SK-N-SH treated with all-trans-retinoic acid at 6 μM for 48 hours (cell line): ENCODE data around the gene OR2B2.

Experiments used
- ATAC-seq: fragments of 200-7000 bp; cut with Tn5 transposase; 3 replicates; pipeline ENCODE4 v1.9.1; 2020; ENCODE audit warnings: mild to moderate bottlenecking, moderate library complexity
- ARNTL ChIP-seq: fragments of 450-650 bp; formaldehyde crosslinking; IDR thresholded peaks from 2 replicates; pipeline ENCODE4 v1.5.0; 2020; ENCODE audit warnings: low read depth, mild to moderate bottlenecking, moderate library complexity, borderline replicate concordance
- CSDC2 ChIP-seq: fragments of 250-450 bp; sonication (Bioruptor Pico); IDR thresholded peaks from 2 replicates; pipeline ENCODE4 v1.5.0; 2020; ENCODE audit warnings: mild to moderate bottlenecking, moderate library complexity
- ESRRG ChIP-seq: fragments of 250-450 bp; sonication (Bioruptor Pico); IDR thresholded peaks from 2 replicates; pipeline ENCODE4 v1.6.1; 2021; ENCODE audit warnings: mild to moderate bottlenecking
- GLIS3 ChIP-seq: fragments of 250-450 bp; sonication (Bioruptor Pico); IDR thresholded peaks from 2 replicates; pipeline ENCODE4 v1.5.0; 2020; ENCODE audit warnings: mild to moderate bottlenecking, moderate library complexity
- ISL1 ChIP-seq: fragments of 250-450 bp; sonication (Bioruptor Pico); IDR thresholded peaks from 2 replicates; pipeline ENCODE4 v2.1.2; 2022; ENCODE audit warnings: mild to moderate bottlenecking, moderate library complexity
- OSR1 ChIP-seq: fragments of 250-450 bp; sonication (Bioruptor Pico); IDR thresholded peaks from 2 replicates; pipeline ENCODE4 v1.8.0; 2022; ENCODE audit warnings: moderate library complexity, mild to moderate bottlenecking, inconsistent platforms
- PPARA ChIP-seq: fragments of 250-450 bp; sonication (Bioruptor Pico); IDR thresholded peaks from 2 replicates; pipeline ENCODE4 v1.5.0; 2020; ENCODE audit warnings: mild to moderate bottlenecking, borderline replicate concordance
- RARB ChIP-seq: fragments of 250-450 bp; sonication (Bioruptor Pico); IDR thresholded peaks from 2 replicates; pipeline ENCODE4 v1.8.0; 2021; ENCODE audit warnings: mild to moderate bottlenecking, moderate library complexity
- TCF4 ChIP-seq: fragments of 250-450 bp; sonication (Bioruptor Pico); IDR thresholded peaks from 2 replicates; pipeline ENCODE4 v1.8.0; 2021; ENCODE audit warnings: mild to moderate bottlenecking, moderate library complexity, borderline replicate concordance
- ZC3H10 ChIP-seq: fragments of 250-450 bp; sonication (Bioruptor Pico); IDR thresholded peaks from 2 replicates; pipeline ENCODE4 v1.5.1; 2021; ENCODE audit warnings: mild to moderate bottlenecking, moderate library complexity
- ZFP30 ChIP-seq: fragments of 450-650 bp; formaldehyde crosslinking; IDR thresholded peaks from 2 replicates; pipeline ENCODE4 v1.5.0; 2022; ENCODE audit warnings: mild to moderate bottlenecking, moderate library complexity
- ZNF565 ChIP-seq: fragments of 450-650 bp; formaldehyde crosslinking; conservative IDR thresholded peaks from 2 replicates; pipeline ENCODE4 v1.5.0; 2020; ENCODE audit warnings: low read depth, mild to moderate bottlenecking, moderate library complexity
- ZNF8 ChIP-seq: fragments of 450-650 bp; formaldehyde crosslinking; IDR thresholded peaks from 2 replicates; pipeline ENCODE4 v1.5.0; 2020; ENCODE audit warnings: mild to moderate bottlenecking, moderate library complexity
- TF ChIP-seq, protein P1 (sequence below): fragments of 250-450 bp; sonication (Bioruptor Pico); IDR thresholded peaks from 2 replicates; pipeline ENCODE4 v1.8.0; 2020; ENCODE audit warnings: mild to moderate bottlenecking, moderate library complexity, borderline replicate concordance
- TF ChIP-seq, protein P2 (sequence below): fragments of 250-450 bp; sonication (Bioruptor Pico); IDR thresholded peaks from 2 replicates; pipeline ENCODE4 v1.8.0; 2021; ENCODE audit warnings: low read depth, mild to moderate bottlenecking, moderate library complexity, borderline replicate concordance
- TF ChIP-seq, protein P3 (sequence below): fragments of 250-450 bp; sonication (Bioruptor Pico); IDR thresholded peaks from 2 replicates; pipeline ENCODE4 v1.5.1; 2021; ENCODE audit warnings: mild to moderate bottlenecking, moderate library complexity
- TF ChIP-seq, protein P4 (sequence below): fragments of 250-450 bp; sonication (Bioruptor Pico); IDR thresholded peaks from 2 replicates; pipeline ENCODE4 v1.5.0; 2020; ENCODE audit warnings: mild to moderate bottlenecking, moderate library complexity
- TF ChIP-seq, protein P5 (sequence below): fragments of 250-450 bp; sonication (Bioruptor Pico); IDR thresholded peaks from 2 replicates; pipeline ENCODE4 v1.5.1; 2020; ENCODE audit warnings: low read depth, mild to moderate bottlenecking, moderate library complexity

OR2B2 gene

DNA sequence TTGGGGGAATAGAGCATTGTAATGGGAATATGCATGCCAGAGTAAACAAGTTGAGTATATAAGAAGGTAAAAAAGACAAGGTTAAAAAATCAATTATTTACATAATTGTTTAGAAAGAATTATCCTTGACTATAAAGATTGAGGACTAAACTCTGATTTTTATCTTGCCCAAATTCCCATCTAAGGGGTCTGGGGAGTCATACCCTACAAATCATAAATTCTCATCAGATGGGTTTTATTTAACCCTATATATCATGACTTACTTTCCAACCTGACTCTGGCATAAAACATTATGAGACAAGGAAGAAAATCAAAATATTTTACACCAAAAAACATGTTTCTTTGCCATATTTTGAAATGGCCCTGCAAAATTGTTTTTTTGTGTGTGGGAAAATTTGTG is 12.7 kb downstream of the OR2B2 start:
- no peak for TF ChIP-seq ZFP30 (CRISPR knock-in tag)
- TF ChIP-seq CSDC2 (CRISPR knock-in tag): no peak
- TF ChIP-seq ISL1 (CRISPR knock-in tag): no peak
- TF ChIP-seq PPARA: no peak
- TF ChIP-seq, protein P1, sequence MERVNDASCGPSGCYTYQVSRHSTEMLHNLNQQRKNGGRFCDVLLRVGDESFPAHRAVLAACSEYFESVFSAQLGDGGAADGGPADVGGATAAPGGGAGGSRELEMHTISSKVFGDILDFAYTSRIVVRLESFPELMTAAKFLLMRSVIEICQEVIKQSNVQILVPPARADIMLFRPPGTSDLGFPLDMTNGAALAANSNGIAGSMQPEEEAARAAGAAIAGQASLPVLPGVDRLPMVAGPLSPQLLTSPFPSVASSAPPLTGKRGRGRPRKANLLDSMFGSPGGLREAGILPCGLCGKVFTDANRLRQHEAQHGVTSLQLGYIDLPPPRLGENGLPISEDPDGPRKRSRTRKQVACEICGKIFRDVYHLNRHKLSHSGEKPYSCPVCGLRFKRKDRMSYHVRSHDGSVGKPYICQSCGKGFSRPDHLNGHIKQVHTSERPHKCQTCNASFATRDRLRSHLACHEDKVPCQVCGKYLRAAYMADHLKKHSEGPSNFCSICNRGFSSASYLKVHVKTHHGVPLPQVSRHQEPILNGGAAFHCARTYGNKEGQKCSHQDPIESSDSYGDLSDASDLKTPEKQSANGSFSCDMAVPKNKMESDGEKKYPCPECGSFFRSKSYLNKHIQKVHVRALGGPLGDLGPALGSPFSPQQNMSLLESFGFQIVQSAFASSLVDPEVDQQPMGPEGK: no peak
- no peak for TF ChIP-seq ZC3H10 (CRISPR knock-in tag)
- no peak for TF ChIP-seq TCF4 (CRISPR knock-in tag)
- TF ChIP-seq ESRRG: no peak
- TF ChIP-seq, protein P2, sequence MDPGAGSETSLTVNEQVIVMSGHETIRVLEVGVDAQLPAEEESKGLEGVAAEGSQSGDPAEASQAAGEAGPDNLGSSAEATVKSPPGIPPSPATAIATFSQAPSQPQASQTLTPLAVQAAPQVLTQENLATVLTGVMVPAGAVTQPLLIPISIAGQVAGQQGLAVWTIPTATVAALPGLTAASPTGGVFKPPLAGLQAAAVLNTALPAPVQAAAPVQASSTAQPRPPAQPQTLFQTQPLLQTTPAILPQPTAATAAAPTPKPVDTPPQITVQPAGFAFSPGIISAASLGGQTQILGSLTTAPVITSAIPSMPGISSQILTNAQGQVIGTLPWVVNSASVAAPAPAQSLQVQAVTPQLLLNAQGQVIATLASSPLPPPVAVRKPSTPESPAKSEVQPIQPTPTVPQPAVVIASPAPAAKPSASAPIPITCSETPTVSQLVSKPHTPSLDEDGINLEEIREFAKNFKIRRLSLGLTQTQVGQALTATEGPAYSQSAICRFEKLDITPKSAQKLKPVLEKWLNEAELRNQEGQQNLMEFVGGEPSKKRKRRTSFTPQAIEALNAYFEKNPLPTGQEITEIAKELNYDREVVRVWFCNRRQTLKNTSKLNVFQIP (CRISPR knock-in tag): no peak
- no peak for TF ChIP-seq ARNTL
- TF ChIP-seq RARB (CRISPR knock-in tag): no peak
- TF ChIP-seq, protein P3, sequence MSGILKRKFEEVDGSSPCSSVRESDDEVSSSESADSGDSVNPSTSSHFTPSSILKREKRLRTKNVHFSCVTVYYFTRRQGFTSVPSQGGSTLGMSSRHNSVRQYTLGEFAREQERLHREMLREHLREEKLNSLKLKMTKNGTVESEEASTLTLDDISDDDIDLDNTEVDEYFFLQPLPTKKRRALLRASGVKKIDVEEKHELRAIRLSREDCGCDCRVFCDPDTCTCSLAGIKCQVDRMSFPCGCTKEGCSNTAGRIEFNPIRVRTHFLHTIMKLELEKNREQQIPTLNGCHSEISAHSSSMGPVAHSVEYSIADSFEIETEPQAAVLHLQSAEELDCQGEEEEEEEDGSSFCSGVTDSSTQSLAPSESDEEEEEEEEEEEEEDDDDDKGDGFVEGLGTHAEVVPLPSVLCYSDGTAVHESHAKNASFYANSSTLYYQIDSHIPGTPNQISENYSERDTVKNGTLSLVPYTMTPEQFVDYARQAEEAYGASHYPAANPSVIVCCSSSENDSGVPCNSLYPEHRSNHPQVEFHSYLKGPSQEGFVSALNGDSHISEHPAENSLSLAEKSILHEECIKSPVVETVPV (CRISPR knock-in tag): no peak
- no peak for TF ChIP-seq OSR1 (CRISPR knock-in tag)
- no peak for TF ChIP-seq ZNF565 (CRISPR knock-in tag)
- no peak for TF ChIP-seq GLIS3 (CRISPR knock-in tag)
- TF ChIP-seq, all 23 proteins: peak for 0
- ATAC-seq: no peak

DNA sequence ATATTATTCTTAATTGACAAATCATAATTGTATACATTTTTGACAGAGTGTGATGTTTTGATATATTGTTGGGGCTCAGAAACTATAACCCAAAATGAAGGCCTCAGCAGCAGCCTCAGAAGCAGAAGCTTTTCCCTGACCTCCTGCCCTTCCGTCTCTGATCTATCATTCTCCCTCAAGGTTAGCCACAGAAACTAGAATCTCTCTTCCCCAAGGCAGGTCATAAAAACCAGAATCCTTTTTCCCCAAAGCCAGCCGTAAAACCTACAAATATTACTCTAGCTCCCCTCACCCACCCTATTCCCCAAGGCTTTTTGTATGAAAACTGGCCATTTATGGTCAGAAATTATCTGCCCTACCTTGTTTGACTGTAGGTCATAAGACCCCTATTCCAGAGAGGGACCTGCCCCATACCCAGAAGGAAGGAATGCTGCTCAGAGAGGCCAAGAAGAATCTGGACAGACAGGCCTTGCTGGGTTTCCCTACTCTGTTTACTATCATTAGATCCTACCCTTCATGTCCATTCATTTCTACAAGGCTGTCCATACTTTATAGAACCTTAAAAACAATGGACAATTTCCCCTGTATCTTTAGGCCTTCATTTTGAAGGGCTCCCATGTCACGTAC is 14.5 kb downstream of the OR2B2 start:
- TF ChIP-seq CSDC2 (CRISPR knock-in tag): no peak
- TF ChIP-seq, protein P4, sequence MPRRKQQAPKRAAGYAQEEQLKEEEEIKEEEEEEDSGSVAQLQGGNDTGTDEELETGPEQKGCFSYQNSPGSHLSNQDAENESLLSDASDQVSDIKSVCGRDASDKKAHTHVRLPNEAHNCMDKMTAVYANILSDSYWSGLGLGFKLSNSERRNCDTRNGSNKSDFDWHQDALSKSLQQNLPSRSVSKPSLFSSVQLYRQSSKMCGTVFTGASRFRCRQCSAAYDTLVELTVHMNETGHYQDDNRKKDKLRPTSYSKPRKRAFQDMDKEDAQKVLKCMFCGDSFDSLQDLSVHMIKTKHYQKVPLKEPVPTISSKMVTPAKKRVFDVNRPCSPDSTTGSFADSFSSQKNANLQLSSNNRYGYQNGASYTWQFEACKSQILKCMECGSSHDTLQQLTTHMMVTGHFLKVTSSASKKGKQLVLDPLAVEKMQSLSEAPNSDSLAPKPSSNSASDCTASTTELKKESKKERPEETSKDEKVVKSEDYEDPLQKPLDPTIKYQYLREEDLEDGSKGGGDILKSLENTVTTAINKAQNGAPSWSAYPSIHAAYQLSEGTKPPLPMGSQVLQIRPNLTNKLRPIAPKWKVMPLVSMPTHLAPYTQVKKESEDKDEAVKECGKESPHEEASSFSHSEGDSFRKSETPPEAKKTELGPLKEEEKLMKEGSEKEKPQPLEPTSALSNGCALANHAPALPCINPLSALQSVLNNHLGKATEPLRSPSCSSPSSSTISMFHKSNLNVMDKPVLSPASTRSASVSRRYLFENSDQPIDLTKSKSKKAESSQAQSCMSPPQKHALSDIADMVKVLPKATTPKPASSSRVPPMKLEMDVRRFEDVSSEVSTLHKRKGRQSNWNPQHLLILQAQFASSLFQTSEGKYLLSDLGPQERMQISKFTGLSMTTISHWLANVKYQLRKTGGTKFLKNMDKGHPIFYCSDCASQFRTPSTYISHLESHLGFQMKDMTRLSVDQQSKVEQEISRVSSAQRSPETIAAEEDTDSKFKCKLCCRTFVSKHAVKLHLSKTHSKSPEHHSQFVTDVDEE: no peak
- TF ChIP-seq ARNTL: no peak
- TF ChIP-seq ZC3H10 (CRISPR knock-in tag): no peak
- TF ChIP-seq, protein P5, sequence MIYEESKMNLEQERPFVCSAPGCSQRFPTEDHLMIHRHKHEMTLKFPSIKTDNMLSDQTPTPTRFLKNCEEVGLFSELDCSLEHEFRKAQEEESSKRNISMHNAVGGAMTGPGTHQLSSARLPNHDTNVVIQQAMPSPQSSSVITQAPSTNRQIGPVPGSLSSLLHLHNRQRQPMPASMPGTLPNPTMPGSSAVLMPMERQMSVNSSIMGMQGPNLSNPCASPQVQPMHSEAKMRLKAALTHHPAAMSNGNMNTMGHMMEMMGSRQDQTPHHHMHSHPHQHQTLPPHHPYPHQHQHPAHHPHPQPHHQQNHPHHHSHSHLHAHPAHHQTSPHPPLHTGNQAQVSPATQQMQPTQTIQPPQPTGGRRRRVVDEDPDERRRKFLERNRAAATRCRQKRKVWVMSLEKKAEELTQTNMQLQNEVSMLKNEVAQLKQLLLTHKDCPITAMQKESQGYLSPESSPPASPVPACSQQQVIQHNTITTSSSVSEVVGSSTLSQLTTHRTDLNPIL (CRISPR knock-in tag): no peak
- no peak for TF ChIP-seq ZNF8 (CRISPR knock-in tag)
- TF ChIP-seq ZNF565 (CRISPR knock-in tag): no peak
- no peak for TF ChIP-seq GLIS3 (CRISPR knock-in tag)
- no peak for TF ChIP-seq TCF4 (CRISPR knock-in tag)

DNA sequence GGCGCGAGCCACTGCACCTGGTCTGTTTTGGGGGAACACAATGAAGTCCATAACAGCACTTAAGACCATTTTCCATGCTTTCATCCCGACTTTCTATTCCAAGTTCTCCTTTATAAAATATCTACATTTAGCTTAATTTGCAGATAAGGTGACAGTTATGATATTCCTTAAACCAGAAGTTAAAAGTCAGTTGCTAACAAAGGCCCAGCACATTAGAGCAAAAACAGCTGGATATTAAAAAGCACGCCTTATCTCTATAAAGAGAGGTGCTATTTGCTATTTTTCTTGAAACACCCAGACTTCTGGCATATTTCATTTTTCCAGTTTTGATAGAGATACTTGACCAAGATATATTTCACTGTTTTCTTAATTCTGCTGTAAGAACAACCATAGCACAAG is 15.8 kb downstream of the OR2B2 start:
- no peak for ATAC-seq
- TF ChIP-seq ESRRG (no peak), OSR1 (CRISPR knock-in tag) (no peak)

More for the DNA sequence above, 14.5 kb downstream of the OR2B2 start:
- no peak for ATAC-seq
